ENCODE results near the gene ANKS1B.

DNA sequence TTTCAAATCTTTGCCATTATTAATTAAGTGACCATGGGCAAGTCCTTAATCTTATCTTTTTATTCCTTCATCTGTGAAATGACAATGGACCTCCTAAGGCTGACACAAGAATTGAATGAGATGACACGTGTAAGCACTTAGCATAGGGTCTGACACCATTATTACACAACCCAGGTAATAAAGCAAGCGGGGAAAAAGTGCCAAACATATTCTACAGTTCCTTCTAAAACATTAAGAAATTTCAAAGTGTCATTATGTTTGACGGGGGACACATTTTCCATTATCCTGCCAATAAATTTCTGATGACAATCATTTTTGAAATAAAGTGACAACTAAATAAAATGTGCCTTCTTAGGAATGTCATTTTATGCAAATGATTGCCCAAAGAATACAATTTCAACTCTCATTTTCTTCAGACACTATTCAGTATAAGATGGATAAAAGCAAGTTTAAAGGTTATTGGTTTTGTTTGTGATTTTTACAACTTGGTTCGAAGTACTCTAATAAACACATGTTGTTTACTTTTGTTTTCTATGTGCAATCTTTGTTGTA lies 3.0 kb downstream of the ANKS1B start:
- TF ChIP-seq, protein P1, sequence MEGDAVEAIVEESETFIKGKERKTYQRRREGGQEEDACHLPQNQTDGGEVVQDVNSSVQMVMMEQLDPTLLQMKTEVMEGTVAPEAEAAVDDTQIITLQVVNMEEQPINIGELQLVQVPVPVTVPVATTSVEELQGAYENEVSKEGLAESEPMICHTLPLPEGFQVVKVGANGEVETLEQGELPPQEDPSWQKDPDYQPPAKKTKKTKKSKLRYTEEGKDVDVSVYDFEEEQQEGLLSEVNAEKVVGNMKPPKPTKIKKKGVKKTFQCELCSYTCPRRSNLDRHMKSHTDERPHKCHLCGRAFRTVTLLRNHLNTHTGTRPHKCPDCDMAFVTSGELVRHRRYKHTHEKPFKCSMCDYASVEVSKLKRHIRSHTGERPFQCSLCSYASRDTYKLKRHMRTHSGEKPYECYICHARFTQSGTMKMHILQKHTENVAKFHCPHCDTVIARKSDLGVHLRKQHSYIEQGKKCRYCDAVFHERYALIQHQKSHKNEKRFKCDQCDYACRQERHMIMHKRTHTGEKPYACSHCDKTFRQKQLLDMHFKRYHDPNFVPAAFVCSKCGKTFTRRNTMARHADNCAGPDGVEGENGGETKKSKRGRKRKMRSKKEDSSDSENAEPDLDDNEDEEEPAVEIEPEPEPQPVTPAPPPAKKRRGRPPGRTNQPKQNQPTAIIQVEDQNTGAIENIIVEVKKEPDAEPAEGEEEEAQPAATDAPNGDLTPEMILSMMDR (IDR thresholded peaks at IDR 0.05; ENCODE audit: insufficient read depth, low read depth, low read length), result no peak
- TF ChIP-seq EZH2 (IDR thresholded peaks at IDR 0.05; ENCODE audit: insufficient read depth, low read length), result no peak
